ENCODE data around the gene MTREX.

Gene MTREX

GRCh38 chr5:55418994-55419968 is 111.5 kb downstream of the MTREX start:
- no peak overlapping the region for H3K4me2 ChIP-seq (ENCODE audit: low read length)
- TF ChIP-seq CTCF (IDR thresholded peaks at IDR 0.05): no peak
- H3K4me3 ChIP-seq (ENCODE audit: low read depth, low read length): no peak overlapping the region
- H3K9ac ChIP-seq: no peak overlapping the region
- H3K27ac ChIP-seq: no peak overlapping the region
- no peaks in the 10 kb centered on the region for H3K36me3 ChIP-seq (ENCODE audit: control insufficient read depth, insufficient read depth, low read length)
- no peaks in the 10 kb centered on the region for H3K4me1 ChIP-seq
- H3K27me3 ChIP-seq (ENCODE audit: control insufficient read depth, insufficient read depth, low read length): no peaks in the 10 kb centered on the region
- no peaks in the 10 kb centered on the region for H3K79me2 ChIP-seq
- H2AFZ ChIP-seq: no peak overlapping the region
- no peaks in the 10 kb centered on the region for H3K9me3 ChIP-seq (ENCODE audit: control insufficient read depth, low read length)

DNA sequence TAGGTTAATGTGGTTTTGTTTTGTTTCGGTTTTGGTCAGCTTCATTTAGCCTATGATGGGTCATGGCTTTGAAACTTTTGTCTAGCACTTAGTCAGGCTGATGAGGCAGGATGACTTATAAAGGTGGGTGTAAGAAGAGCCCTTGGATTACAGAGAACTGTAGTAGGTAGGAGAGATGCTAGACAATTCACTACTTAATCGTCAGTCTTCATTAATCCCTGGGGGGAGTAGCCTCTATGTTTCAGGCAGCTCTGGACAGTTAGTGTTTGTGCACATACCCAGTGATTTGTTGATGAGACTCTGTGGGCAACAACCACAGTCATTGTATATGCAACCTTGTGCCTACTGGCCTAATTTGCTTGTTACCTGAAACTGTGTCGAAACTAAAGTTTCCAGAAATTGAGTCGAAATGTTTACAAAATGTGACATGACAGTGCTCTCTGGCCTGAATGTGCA is 113.3 kb downstream of the MTREX start:
- H3K4me2 ChIP-seq (ENCODE audit: low read length): no peak overlapping the region
- H3K9ac ChIP-seq: no peak overlapping the region
- no peak overlapping the region for H3K27ac ChIP-seq
- no peaks in the 10 kb centered on the region for H3K36me3 ChIP-seq (ENCODE audit: control insufficient read depth, insufficient read depth, low read length)
- H3K27me3 ChIP-seq (ENCODE audit: control insufficient read depth, insufficient read depth, low read length): no peaks in the 10 kb centered on the region
- H2AFZ ChIP-seq: no peak overlapping the region
- H3K4me3 ChIP-seq (ENCODE audit: low read depth, low read length): no peak overlapping the region
- no peaks in the 10 kb centered on the region for H3K79me2 ChIP-seq
- H3K4me1 ChIP-seq: no peaks in the 10 kb centered on the region
- no peak for TF ChIP-seq CTCF (IDR thresholded peaks at IDR 0.05)
- H3K9me3 ChIP-seq (ENCODE audit: control insufficient read depth, low read length): no peaks in the 10 kb centered on the region

DNA sequence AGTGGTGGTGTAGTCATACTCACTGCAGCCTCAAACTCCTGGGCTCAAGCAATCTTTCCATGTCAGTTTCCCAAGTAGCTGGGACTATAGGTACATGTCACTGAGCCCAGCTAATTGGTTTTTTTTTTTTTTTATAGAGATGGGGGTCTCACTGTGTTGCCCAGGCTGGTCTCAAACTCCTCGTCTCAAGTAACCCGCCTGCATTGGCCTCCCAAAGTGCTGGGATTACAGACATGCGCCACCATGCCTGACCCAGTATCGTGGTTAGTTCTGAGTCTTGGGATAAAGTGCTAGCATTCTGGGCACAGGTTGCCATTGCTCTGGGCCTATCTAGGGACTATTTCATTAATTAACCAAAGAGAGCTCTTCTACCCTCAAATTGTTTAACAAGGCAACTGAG is 118.7 kb downstream of the MTREX start:
- Histone ChIP-seq H3K79me2 (no peaks in the 10 kb centered on the region), H2AFZ (no peak overlapping the region), H3K27me3 (ENCODE audit: control insufficient read depth, insufficient read depth, low read length) (no peaks in the 10 kb centered on the region), H3K36me3 (ENCODE audit: control insufficient read depth, insufficient read depth, low read length) (no peaks in the 10 kb centered on the region), H3K27ac (no peak overlapping the region), H3K4me2 (ENCODE audit: low read length) (no peak overlapping the region), H3K9me3 (ENCODE audit: control insufficient read depth, low read length) (no peaks in the 10 kb centered on the region), H3K4me1 (no peaks in the 10 kb centered on the region), H3K4me3 (ENCODE audit: low read depth, low read length) (no peak overlapping the region), H3K9ac (no peak overlapping the region)
- TF ChIP-seq CTCF (IDR thresholded peaks at IDR 0.05): no peak

DNA sequence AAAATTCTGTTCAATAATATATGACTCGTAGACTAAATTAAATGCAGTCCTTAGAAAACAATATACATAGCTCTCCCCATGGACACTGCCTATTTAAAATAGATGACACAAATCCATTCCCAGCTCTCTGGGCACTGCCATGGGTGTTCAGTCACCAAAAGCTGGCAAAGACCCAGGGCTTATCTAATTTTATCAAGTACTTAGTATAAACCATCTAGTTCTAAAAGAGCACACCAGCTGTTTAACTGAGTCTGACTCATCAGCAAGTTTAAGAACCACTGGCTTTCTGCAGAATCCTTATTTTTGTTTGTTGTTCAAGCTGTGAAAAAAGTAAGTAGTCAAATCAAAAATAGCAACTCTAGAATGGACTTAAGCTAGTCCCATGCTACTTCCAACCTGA is 119.4 kb downstream of the MTREX start:
- H3K9ac ChIP-seq: no peak overlapping the region
- H3K4me2 ChIP-seq (ENCODE audit: low read length): no peak overlapping the region
- no peak overlapping the region for H3K4me3 ChIP-seq (ENCODE audit: low read depth, low read length)
- H3K36me3 ChIP-seq (ENCODE audit: control insufficient read depth, insufficient read depth, low read length): no peaks in the 10 kb centered on the region
- no peak for TF ChIP-seq CTCF (IDR thresholded peaks at IDR 0.05)
- no peak overlapping the region for H2AFZ ChIP-seq
- no peaks in the 10 kb centered on the region for H3K79me2 ChIP-seq
- no peaks in the 10 kb centered on the region for H3K9me3 ChIP-seq (ENCODE audit: control insufficient read depth, low read length)
- no peaks in the 10 kb centered on the region for H3K27me3 ChIP-seq (ENCODE audit: control insufficient read depth, insufficient read depth, low read length)
- H3K4me1 ChIP-seq: no peaks in the 10 kb centered on the region
- no peak overlapping the region for H3K27ac ChIP-seq

All from parathyroid adenoma (tissue), 2 donors.